ENCODE results near the gene CTNND2. TPM values are rescaled to one million over a fixed set of nuclear protein-coding genes. Genes with fewer than 3 reads are reported as not detected.

CTNND2 gene
- total and polyA plus RNA-seq, 4 donors, result 0.05 to 0.50 (median 0.27) TPM

DNA sequence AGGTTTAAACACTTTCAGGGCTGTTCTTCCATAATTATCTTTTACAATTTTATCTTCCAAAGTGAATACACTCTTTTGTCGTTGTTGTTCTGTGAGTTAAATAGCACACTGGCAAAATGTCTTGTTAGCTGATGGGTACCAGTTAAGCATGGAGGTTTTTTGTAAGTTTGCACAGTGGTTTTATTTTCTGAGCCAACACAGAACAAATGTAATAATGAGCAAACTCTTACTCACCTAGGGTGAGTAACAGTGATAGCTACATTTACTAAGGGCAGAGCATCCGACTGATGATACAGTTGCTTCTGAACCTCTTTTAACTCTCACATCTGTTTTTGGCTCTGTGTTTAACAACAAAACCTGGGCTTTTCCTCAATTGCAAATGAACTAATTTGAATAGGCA is 103.2 kb downstream of the CTNND2 start:
- 86% methylated on average over 2 of the region's 2 CpGs for WGBS
- H3K27me3 ChIP-seq (ENCODE audit: control insufficient read depth in 4 of 4, insufficient read depth in 4 of 4, low read length in 3 of 4), result no peaks in the 10 kb centered on the region
- DNase-seq (ENCODE audit: low spot score), result no peak
- TF ChIP-seq ZBTB33 (IDR thresholded peaks at IDR 0.05) (no peak), YY1 (IDR thresholded peaks at IDR 0.05) (no peak), HNF4G (IDR thresholded peaks at IDR 0.05) (no peak), NR2F2 (IDR thresholded peaks at IDR 0.05) (no peak), EGR1 (IDR thresholded peaks at IDR 0.05; ENCODE audit: low read depth in 2 of 2) (no peak), FOXA2 (IDR thresholded peaks at IDR 0.05) (no peak), CTCF (IDR thresholded peaks at IDR 0.05; ENCODE audit: low read depth, low read length, missing input control) (no peak), FOXA1 (IDR thresholded peaks at IDR 0.05) (no peak), HNF4A (conservative IDR thresholded peaks at IDR 0.05) (no peak), MAX (IDR thresholded peaks at IDR 0.05) (no peak), RXRA (IDR thresholded peaks at IDR 0.05) (no peak), GABPA (IDR thresholded peaks at IDR 0.05 in 1 of 2, conservative IDR thresholded peaks at IDR 0.05 in 1 of 2) (no peak), JUND (IDR thresholded peaks at IDR 0.05) (no peak), SP1 (IDR thresholded peaks at IDR 0.05) (no peak)
- TF ChIP-seq, protein P1, sequence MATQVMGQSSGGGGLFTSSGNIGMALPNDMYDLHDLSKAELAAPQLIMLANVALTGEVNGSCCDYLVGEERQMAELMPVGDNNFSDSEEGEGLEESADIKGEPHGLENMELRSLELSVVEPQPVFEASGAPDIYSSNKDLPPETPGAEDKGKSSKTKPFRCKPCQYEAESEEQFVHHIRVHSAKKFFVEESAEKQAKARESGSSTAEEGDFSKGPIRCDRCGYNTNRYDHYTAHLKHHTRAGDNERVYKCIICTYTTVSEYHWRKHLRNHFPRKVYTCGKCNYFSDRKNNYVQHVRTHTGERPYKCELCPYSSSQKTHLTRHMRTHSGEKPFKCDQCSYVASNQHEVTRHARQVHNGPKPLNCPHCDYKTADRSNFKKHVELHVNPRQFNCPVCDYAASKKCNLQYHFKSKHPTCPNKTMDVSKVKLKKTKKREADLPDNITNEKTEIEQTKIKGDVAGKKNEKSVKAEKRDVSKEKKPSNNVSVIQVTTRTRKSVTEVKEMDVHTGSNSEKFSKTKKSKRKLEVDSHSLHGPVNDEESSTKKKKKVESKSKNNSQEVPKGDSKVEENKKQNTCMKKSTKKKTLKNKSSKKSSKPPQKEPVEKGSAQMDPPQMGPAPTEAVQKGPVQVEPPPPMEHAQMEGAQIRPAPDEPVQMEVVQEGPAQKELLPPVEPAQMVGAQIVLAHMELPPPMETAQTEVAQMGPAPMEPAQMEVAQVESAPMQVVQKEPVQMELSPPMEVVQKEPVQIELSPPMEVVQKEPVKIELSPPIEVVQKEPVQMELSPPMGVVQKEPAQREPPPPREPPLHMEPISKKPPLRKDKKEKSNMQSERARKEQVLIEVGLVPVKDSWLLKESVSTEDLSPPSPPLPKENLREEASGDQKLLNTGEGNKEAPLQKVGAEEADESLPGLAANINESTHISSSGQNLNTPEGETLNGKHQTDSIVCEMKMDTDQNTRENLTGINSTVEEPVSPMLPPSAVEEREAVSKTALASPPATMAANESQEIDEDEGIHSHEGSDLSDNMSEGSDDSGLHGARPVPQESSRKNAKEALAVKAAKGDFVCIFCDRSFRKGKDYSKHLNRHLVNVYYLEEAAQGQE (IDR thresholded peaks at IDR 0.05), result no peak
- TF ChIP-seq, protein P2, sequence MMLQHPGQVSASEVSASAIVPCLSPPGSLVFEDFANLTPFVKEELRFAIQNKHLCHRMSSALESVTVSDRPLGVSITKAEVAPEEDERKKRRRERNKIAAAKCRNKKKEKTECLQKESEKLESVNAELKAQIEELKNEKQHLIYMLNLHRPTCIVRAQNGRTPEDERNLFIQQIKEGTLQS (IDR thresholded peaks at IDR 0.05), result no peak
- H3K4me3 ChIP-seq (ENCODE audit: low read depth in 1 of 3, low read length in 3 of 3), result no peak overlapping the region
- no peak overlapping the region for H3K27ac ChIP-seq (ENCODE audit: low read depth in 1 of 2, low read length in 2 of 2)
- H3K9me3 ChIP-seq (ENCODE audit: control insufficient read depth in 4 of 4, low read length in 3 of 4), result no peaks in the 10 kb centered on the region
- no peaks in the 10 kb centered on the region for H3K4me1 ChIP-seq (ENCODE audit: control insufficient read depth in 4 of 4, insufficient read depth in 4 of 4, low read length in 3 of 4)
- H3K9ac ChIP-seq (ENCODE audit: low read depth in 1 of 2, low read length in 2 of 2), result no peak overlapping the region
- H3K36me3 ChIP-seq (ENCODE audit: control insufficient read depth in 4 of 4, insufficient read depth in 3 of 4, low read depth in 1 of 4, low read length in 3 of 4), result no peaks in the 10 kb centered on the region

DNA sequence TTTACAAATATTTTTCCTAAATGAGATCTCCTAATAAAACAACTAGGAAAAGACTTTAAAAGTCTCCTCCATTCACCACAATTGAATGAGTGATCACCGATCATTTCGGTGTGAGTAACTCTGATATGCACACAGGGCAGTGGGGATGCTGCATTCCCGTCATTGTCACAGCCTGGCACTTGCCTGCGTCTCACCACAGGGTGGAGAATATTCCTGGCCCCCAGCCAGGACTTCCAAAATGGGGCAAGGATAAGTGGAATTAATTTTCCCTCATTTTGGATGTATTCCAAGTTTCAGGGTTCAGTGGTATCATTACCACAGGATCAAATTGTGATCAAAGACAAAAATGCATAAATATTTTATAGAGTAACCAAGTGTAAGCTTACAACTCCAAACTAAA is 107.1 kb downstream of the CTNND2 start:
- TF ChIP-seq NR2F2 (IDR thresholded peaks at IDR 0.05) (no peak), HNF4A (conservative IDR thresholded peaks at IDR 0.05) (no peak), GABPA (IDR thresholded peaks at IDR 0.05 in 1 of 2, conservative IDR thresholded peaks at IDR 0.05 in 1 of 2) (no peak), TAF1 (conservative IDR thresholded peaks at IDR 0.05) (no peak), MAX (IDR thresholded peaks at IDR 0.05) (no peak), FOXA2 (IDR thresholded peaks at IDR 0.05) (no peak), EGR1 (IDR thresholded peaks at IDR 0.05; ENCODE audit: low read depth in 2 of 2) (no peak)
- Histone ChIP-seq H3K4me3 (ENCODE audit: low read depth in 1 of 3, low read length in 3 of 3) (no peak overlapping the region), H3K36me3 (ENCODE audit: control insufficient read depth in 4 of 4, insufficient read depth in 3 of 4, low read depth in 1 of 4, low read length in 3 of 4) (no peaks in the 10 kb centered on the region), H3K9me3 (ENCODE audit: control insufficient read depth in 4 of 4, low read length in 3 of 4) (no peaks in the 10 kb centered on the region), H3K27ac (ENCODE audit: low read depth in 1 of 2, low read length in 2 of 2) (no peak overlapping the region), H3K4me1 (ENCODE audit: control insufficient read depth in 4 of 4, insufficient read depth in 4 of 4, low read length in 3 of 4) (no peaks in the 10 kb centered on the region), H3K27me3 (ENCODE audit: control insufficient read depth in 4 of 4, insufficient read depth in 4 of 4, low read length in 3 of 4) (no peaks in the 10 kb centered on the region), H3K9ac (ENCODE audit: low read depth in 1 of 2, low read length in 2 of 2) (no peak overlapping the region)
- WGBS, result 58% methylated on average over 4 of the region's 4 CpGs
- no peak for DNase-seq (ENCODE audit: low spot score)
